AG10803 (cell line): ENCODE data around the gene ZNF324.
"Not testable (repeated sequence)": the region's sequence is repeated elsewhere in the genome, so short reads cannot be mapped to it uniquely, and the experiment has no call there.

Experiments used
- DNase-seq: peaks from one replicate; pipeline ENCODE4 v3.0.0; 2010; ENCODE audit warnings: low read depth
- H3K4me3 ChIP-seq: 2 replicates; pipeline ENCODE4 v1.5.1; 2011; ENCODE audit warnings: mild to moderate bottlenecking, low read length, control low read depth
- CTCF ChIP-seq: conservative IDR thresholded peaks from 2 replicates; pipeline ENCODE4 v1.5.1; 2011; ENCODE audit warnings: mild to moderate bottlenecking, low read length, control low read depth, inconsistent platforms

Gene ZNF324

DNA sequence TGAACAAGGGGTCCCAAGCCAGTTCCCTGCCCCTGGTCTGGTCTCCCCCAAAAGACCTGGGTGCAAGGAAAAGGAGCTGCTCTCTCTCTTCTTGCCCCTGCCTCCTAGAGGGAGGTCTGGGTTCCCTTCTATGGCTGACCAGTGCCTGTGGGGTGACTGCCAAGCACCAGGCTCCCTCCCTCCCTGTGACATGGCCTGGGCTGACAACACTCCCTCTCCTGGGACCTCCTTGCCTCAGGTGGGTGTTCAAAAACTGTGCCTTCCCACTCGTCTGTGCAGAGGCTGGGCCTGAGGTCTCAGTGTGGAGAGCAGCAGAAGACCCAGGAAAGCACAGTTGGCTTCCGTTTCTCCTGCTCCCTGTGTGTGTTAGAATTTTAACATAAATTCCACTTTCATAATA is 14.0 kb downstream of the ZNF324 start:
- no peak overlapping the region for H3K4me3 ChIP-seq
- no peak for DNase-seq
- TF ChIP-seq CTCF, result no peak

GRCh38 chr19:58482372-58482771 is 15.5 kb downstream of the ZNF324 start:
- no peak overlapping the region for H3K4me3 ChIP-seq
- TF ChIP-seq CTCF, result no peak
- DNase-seq, result no peak

DNA sequence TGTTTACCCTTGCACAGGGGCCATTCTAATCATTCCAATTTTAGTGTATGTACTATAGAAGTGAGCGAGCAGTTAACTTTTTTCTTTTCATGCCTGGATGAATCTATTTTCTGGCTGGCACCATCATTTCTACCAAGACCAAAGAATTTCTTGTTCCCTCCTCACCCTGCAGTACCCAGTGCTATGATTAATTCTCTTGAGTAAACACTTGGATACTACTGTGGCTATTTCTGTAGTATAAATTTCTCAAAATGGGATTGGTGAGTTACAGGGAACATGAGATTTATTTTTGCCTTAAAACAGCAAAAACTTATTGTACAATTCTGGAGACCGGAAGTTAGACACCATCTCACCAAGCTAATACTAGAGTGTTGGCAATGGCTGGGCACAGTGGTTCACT is 16.9 kb downstream of the ZNF324 start:
- TF ChIP-seq CTCF, result no peak
- no peak for DNase-seq
- no peak overlapping the region for H3K4me3 ChIP-seq

- H3K4me3 ChIP-seq, DNase-seq: not testable (repeated sequence)
Observed at GRCh38 chr19:58484349-58484748, 17.5 kb downstream of the ZNF324 start.

DNA sequence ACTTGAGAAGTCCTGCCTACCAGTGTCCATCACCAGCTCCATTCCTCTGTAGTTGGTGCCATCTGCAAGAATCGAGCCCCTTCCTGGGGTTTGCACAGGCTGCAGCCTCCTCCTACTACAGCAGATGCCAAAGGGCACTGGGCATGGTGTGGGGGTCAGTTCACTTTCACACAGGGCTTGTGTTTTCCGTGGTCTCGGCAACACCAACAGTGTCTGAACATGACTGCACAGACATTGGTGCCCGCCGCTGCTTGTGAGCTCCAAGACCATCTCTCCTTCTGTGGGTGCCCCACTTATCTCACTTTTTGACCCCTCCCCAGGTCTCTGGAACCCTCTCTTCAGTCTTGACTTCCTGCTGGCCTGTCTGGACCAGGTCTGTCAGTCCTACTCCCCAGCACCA is 24.5 kb downstream of the ZNF324 start:
- no peak for TF ChIP-seq CTCF
- H3K4me3 ChIP-seq, result no peak overlapping the region
- no peak for DNase-seq

- H3K4me3 ChIP-seq, result no peak overlapping the region
- TF ChIP-seq CTCF, result no peak
- no peak for DNase-seq
Observed at GRCh38 chr19:58492265-58492664, 25.4 kb downstream of the ZNF324 start.

DNA sequence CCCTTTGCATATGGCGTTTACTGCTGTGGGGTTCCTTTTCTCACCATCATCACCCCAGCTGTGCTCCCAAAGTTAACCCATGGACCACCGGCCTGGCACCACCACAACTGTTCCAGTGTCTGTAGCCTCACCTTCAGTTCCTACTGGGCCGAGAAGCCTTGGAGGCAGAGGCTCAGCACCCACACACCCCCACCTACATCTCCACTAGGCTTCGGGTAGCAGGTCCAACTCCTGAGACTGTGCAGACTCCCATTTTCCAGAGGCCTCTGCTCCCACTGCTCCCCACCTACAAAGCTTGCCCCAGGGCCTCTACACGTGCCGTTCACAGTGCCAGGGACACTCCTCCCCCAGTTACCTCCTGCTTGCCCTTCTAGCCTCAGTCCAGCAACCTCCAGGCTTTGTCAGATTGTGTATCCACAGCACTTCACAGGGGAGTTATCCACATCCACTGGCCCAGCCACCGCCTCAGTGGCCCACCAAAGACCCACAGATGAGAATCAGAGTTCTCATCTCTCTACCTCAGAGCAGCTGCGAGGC is 30.8 kb downstream of the ZNF324 start:
- no peak for TF ChIP-seq CTCF
- H3K4me3 ChIP-seq, result no peak overlapping the region
- no peak for DNase-seq
